H9 (cell line): ENCODE results near the gene DNAH1. TPM values are rescaled to one million over a fixed set of nuclear protein-coding genes. Genes with fewer than 3 reads are reported as not detected.

Experiments used
- DNase-seq: peaks from one replicate; pipeline ENCODE4 v3.0.0-alpha.2; 2017
- H2AFZ ChIP-seq: one replicate; pipeline ENCODE4 v1.6.1; 2013; ENCODE audit warnings: mild to moderate bottlenecking, low read length, control low read depth, moderate library complexity
- H2AK5ac ChIP-seq: 2 replicates; pipeline ENCODE4 v1.6.1; 2013; ENCODE audit warnings: low read length, control low read depth, mixed read lengths; ENCODE audit not compliant: insufficient read length
- H2BK120ac ChIP-seq: one replicate; pipeline ENCODE4 v1.6.1; 2013; ENCODE audit warnings: low read depth, mild to moderate bottlenecking, low read length, control low read depth, inconsistent platforms; ENCODE audit not compliant: poor library complexity, severe bottlenecking
- H2BK12ac ChIP-seq: 2 replicates; pipeline ENCODE4 v1.6.1; 2013; ENCODE audit warnings: low read length, control low read depth, mixed read lengths, low read depth; ENCODE audit not compliant: insufficient read length
- H2BK15ac ChIP-seq: 2 replicates; pipeline ENCODE4 v1.6.1; 2013; ENCODE audit warnings: low read depth, low read length, control low read depth
- H2BK20ac ChIP-seq: one replicate; pipeline ENCODE4 v1.6.1; 2013; ENCODE audit warnings: low read depth, mild to moderate bottlenecking, low read length, control low read depth, inconsistent platforms; ENCODE audit not compliant: poor library complexity, severe bottlenecking
- H2BK5ac ChIP-seq: 2 replicates; pipeline ENCODE4 v1.6.1; 2013; ENCODE audit warnings: low read length, control low read depth, mixed read lengths; ENCODE audit not compliant: insufficient read length
- H3K14ac ChIP-seq: 2 replicates; pipeline ENCODE4 v1.6.1; 2013; ENCODE audit warnings: low read length, control low read depth; ENCODE audit not compliant: insufficient read depth
- H3K18ac ChIP-seq: 2 replicates; pipeline ENCODE4 v1.6.1; 2013; ENCODE audit warnings: low read depth, mild to moderate bottlenecking, mixed read lengths, low read length, control low read depth; ENCODE audit not compliant: insufficient read length
- H3K23ac ChIP-seq: 2 replicates; pipeline ENCODE4 v1.6.1; 2013; ENCODE audit warnings: low read length, control low read depth, mixed read lengths, low read depth; ENCODE audit not compliant: insufficient read length
- H3K23me2 ChIP-seq: 2 replicates; pipeline ENCODE4 v1.6.1; 2013; ENCODE audit warnings: low read depth, mild to moderate bottlenecking, mixed read lengths, low read length, control low read depth; ENCODE audit not compliant: insufficient read length, poor library complexity, severe bottlenecking
- H3K27ac ChIP-seq: 2 replicates; pipeline ENCODE4 v1.5.1; 2013; ENCODE audit warnings: low read length, control low read depth, mixed read lengths, low read depth; ENCODE audit not compliant: insufficient read length
- H3K27me3 ChIP-seq: 2 replicates; pipeline ENCODE4 v1.6.1; 2013; ENCODE audit warnings: low read length, control low read depth, inconsistent platforms; ENCODE audit not compliant: insufficient read depth
- H3K4ac ChIP-seq: 2 replicates; pipeline ENCODE4 v1.6.1; 2013; ENCODE audit warnings: low read depth, mild to moderate bottlenecking, control low read depth, inconsistent platforms, low read length, moderate library complexity
- H3K4me1 ChIP-seq: 2 replicates; pipeline ENCODE4 v1.6.1; 2013; ENCODE audit warnings: low read length, control low read depth, inconsistent platforms; ENCODE audit not compliant: insufficient read depth
- H3K4me2 ChIP-seq: 2 replicates; pipeline ENCODE4 v1.6.1; 2013; ENCODE audit warnings: low read length, control low read depth, mixed read lengths; ENCODE audit not compliant: insufficient read length, insufficient read depth
- H3K56ac ChIP-seq: 2 replicates; pipeline ENCODE4 v1.6.1; 2013; ENCODE audit warnings: low read depth, mild to moderate bottlenecking, mixed read lengths, low read length, control low read depth; ENCODE audit not compliant: insufficient read length
- H3K79me1 ChIP-seq: 2 replicates; pipeline ENCODE4 v1.6.1; 2013; ENCODE audit warnings: low read depth, mild to moderate bottlenecking, moderate library complexity, low read length, control low read depth, inconsistent platforms; ENCODE audit not compliant: insufficient read depth, poor library complexity, severe bottlenecking
- H3K79me2 ChIP-seq: 2 replicates; pipeline ENCODE4 v1.6.1; 2013; ENCODE audit warnings: low read length, control low read depth, inconsistent platforms; ENCODE audit not compliant: insufficient read depth
- H3K9ac ChIP-seq: 2 replicates; pipeline ENCODE4 v1.6.1; 2013; ENCODE audit warnings: low read length, control low read depth, mixed read lengths; ENCODE audit not compliant: insufficient read length; ENCODE audit errors: extremely low read depth
- H3K9me3 ChIP-seq: one replicate; pipeline ENCODE4 v1.6.1; 2013; ENCODE audit warnings: low read depth, low read length, inconsistent platforms; ENCODE audit not compliant: control insufficient read depth
- H3T11ph ChIP-seq: one replicate; pipeline ENCODE4 v1.6.1; 2013; ENCODE audit warnings: mild to moderate bottlenecking, low read length, control low read depth, inconsistent platforms
- H4K20me1 ChIP-seq: one replicate; pipeline ENCODE4 v1.6.1; 2013; ENCODE audit not compliant: control insufficient read depth, insufficient read length, insufficient read depth
- H4K5ac ChIP-seq: 2 replicates; pipeline ENCODE4 v1.6.1; 2013; ENCODE audit warnings: low read depth, mild to moderate bottlenecking, mixed read lengths, low read length, control low read depth; ENCODE audit not compliant: insufficient read length
- H4K8ac ChIP-seq: replicated peaks from 2 replicates; pipeline ENCODE4 v1.6.1; 2013; ENCODE audit warnings: low read length, control low read depth, mixed read lengths, low read depth; ENCODE audit not compliant: insufficient read length
- H4K91ac ChIP-seq: 2 replicates; pipeline ENCODE4 v1.6.1; 2013; ENCODE audit warnings: low read depth, mild to moderate bottlenecking, moderate library complexity, mixed read lengths, low read length, control low read depth; ENCODE audit not compliant: insufficient read length
- H3K27ac Mint-ChIP-seq, 3 experiments: 2 replicates in 2 of 3; 3 replicates in 1 of 3; pipeline ENCODE4 v1.8.0; 2020 to 2021; ENCODE audit warnings: mixed read lengths in 3 of 3, mild to moderate bottlenecking in 1 of 3, moderate library complexity in 1 of 3
- H3K27me3 Mint-ChIP-seq: 2 replicates; pipeline ENCODE4 v1.8.0; 2021; ENCODE audit warnings: low read depth, mild to moderate bottlenecking, moderate library complexity, mixed read lengths
- H3K36me3 Mint-ChIP-seq, 3 experiments: 2 replicates in 2 of 3; 3 replicates in 1 of 3; pipeline ENCODE4 v1.8.0; 2020 to 2021; ENCODE audit warnings: low read depth in 3 of 3, mixed read lengths in 3 of 3; ENCODE audit not compliant: insufficient read depth in 1 of 3
- H3K4me1 Mint-ChIP-seq, 2 experiments: 2 replicates each; pipeline ENCODE4 v1.8.0; 2020; ENCODE audit warnings: mixed read lengths in 2 of 2
- H3K4me3 Mint-ChIP-seq, 2 experiments: 2 replicates in 1 of 2; 3 replicates in 1 of 2; pipeline ENCODE4 v1.8.0; 2020 to 2021; ENCODE audit warnings: mild to moderate bottlenecking in 2 of 2, mixed read lengths in 2 of 2, moderate library complexity in 1 of 2
- H3K9me3 Mint-ChIP-seq, 2 experiments: 2 replicates in 1 of 2; 3 replicates in 1 of 2; pipeline ENCODE4 v1.8.0; 2020; ENCODE audit warnings: mild to moderate bottlenecking in 2 of 2, mixed read lengths in 2 of 2, moderate library complexity in 1 of 2
- WGBS: extraction: QIAGEN DNeasy Blood & Tissue Kit; methylation state at CpG from one replicate; pipeline ENCODE4 v1.1.7; 2013; ENCODE audit warnings: missing lambda C conversion rate, low lambda C conversion rate, mixed read lengths; ENCODE audit not compliant: insufficient read length; ENCODE audit errors: extremely low coverage; 5-methylcytosine and 5-hydroxymethylcytosine counted together
- total RNA-seq: library from RNA; stranded (reverse); gene quantifications from 2 replicates; pipeline ENCODE4 v1.2.1, GENCODE V29; 2021
- TF ChIP-seq, protein P1 (sequence below): fragments of 200-600 bp; sonication (generic); conservative IDR thresholded peaks from 3 replicates; pipeline ENCODE4 v1.8.0; 2021; ENCODE audit warnings: antibody characterized with exemption, mild to moderate bottlenecking

Gene DNAH1
- total RNA-seq, 1 experiment from 2014 or later: 2.0 TPM

DNA sequence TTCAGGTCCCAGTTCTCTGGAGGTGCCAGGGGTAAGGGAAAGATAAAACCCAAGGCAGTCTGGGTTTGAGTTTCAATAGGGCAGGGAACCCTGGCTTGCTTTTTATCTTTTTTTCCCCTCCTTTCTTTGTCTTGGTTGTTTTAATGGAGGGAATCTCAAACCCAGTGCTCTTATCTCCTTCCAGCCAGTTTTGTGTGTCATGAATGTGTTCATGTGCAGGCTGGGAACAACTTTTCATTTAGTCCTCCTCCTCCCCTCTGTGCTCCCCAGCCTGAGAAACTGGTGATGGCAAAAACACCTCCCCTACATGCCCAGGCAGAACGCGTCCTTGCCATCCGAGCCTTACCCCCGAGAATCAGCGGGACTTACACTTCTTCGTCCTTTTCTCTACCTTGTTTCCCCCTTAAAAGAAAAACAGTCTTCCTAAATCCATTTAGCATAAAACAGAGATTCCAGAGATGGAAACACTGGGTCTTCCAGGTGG, 117.9 kb downstream of the DNAH1 start:
- H3K4me3 Mint-ChIP-seq: no peak overlapping the region
- Histone ChIP-seq H3K23ac (no peak overlapping the region), H3K18ac (no peak overlapping the region), H3K79me2 (no peaks in the 10 kb centered on the region), H4K5ac (no peak overlapping the region), H2AK5ac (no peak overlapping the region), H3K79me1 (no peaks in the 10 kb centered on the region), H2BK12ac (no peak overlapping the region), H3K27ac (no peak overlapping the region), H2AFZ (no peak overlapping the region), H3K4ac (no peak overlapping the region), H2BK15ac (no peak overlapping the region), H3K9me3 (no peaks in the 10 kb centered on the region), H3K56ac (no peak overlapping the region), H2BK20ac (no peak overlapping the region), H3K4me2 (no peak overlapping the region), H4K20me1 (no peaks in the 10 kb centered on the region), H3K27me3 (no peaks in the 10 kb centered on the region), H3K9ac (no peak overlapping the region), H3K23me2 (no peaks in the 10 kb centered on the region), H3K14ac (no peak overlapping the region), H3K4me1 (no peaks in the 10 kb centered on the region), H4K91ac (no peak overlapping the region), H2BK5ac (no peak overlapping the region), H2BK120ac (no peak overlapping the region), H3T11ph (no peak overlapping the region), H4K8ac (no peak overlapping the region)
- no peaks in the 10 kb centered on the region for H3K36me3 Mint-ChIP-seq
- TF ChIP-seq, protein P1, sequence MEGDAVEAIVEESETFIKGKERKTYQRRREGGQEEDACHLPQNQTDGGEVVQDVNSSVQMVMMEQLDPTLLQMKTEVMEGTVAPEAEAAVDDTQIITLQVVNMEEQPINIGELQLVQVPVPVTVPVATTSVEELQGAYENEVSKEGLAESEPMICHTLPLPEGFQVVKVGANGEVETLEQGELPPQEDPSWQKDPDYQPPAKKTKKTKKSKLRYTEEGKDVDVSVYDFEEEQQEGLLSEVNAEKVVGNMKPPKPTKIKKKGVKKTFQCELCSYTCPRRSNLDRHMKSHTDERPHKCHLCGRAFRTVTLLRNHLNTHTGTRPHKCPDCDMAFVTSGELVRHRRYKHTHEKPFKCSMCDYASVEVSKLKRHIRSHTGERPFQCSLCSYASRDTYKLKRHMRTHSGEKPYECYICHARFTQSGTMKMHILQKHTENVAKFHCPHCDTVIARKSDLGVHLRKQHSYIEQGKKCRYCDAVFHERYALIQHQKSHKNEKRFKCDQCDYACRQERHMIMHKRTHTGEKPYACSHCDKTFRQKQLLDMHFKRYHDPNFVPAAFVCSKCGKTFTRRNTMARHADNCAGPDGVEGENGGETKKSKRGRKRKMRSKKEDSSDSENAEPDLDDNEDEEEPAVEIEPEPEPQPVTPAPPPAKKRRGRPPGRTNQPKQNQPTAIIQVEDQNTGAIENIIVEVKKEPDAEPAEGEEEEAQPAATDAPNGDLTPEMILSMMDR: no peak
- H3K27ac Mint-ChIP-seq: peak overlapping the region; percentile 32 to 61 (median 41); a peak in 3 of 7 replicates
- no peaks in the 10 kb centered on the region for H3K9me3 Mint-ChIP-seq
- H3K27me3 Mint-ChIP-seq: peaks cover 2% of the 10 kb centered on the region; the same call in 1 of the 2 replicates
- DNase-seq: no peak
- H3K4me1 Mint-ChIP-seq: peaks cover 14 to 27% of the 10 kb centered on the region in 2 experiments
- no CpG with 5 or more reads among the region's 6 CpGs for WGBS
